NB4 (cell line): ENCODE data around the gene NKX2-4.

Source experiments
- DNase-seq: peaks from one replicate; pipeline ENCODE4 v3.0.0; 2010; ENCODE audit warnings: low read depth
- H3K4me3 ChIP-seq: one replicate; pipeline ENCODE4 v1.5.1; 2011; ENCODE audit warnings: mild to moderate bottlenecking, low read depth, low read length, moderate library complexity
- CTCF ChIP-seq: IDR thresholded peaks from one replicate; pipeline ENCODE4 v1.5.1; 2012; ENCODE audit warnings: low read depth, low read length
- MAX ChIP-seq: IDR thresholded peaks from 2 replicates; pipeline ENCODE4 v1.6.1; 2011; ENCODE audit warnings: low read depth, low read length
- MYC ChIP-seq: IDR thresholded peaks from 2 replicates; pipeline ENCODE4 v1.6.1; 2011; ENCODE audit warnings: low read depth, low read length
- POLR2A ChIP-seq: IDR thresholded peaks from 2 replicates; pipeline ENCODE4 v1.6.1; 2011; ENCODE audit warnings: mild to moderate bottlenecking; ENCODE audit not compliant: insufficient read length; ENCODE audit errors: extremely low read depth

NKX2-4 gene

GRCh38 chr20:21397341-21398108 lies at the start of gene NKX2-4:
TSS of gene NKX2-4 (minus strand) at chr20:21397526. CDS start at chr20:21397399, 127 bp downstream.
- no peak within 1 kb of the TSS for H3K4me3 ChIP-seq
- TF ChIP-seq POLR2A (no peak), CTCF (no peak), MAX (no peak), MYC (no peak)
- no peak for DNase-seq

- TF ChIP-seq POLR2A: no peak
- no peak for TF ChIP-seq CTCF
- TF ChIP-seq MYC: no peak
- no peak for TF ChIP-seq MAX
- DNase-seq: no peak
- H3K4me3 ChIP-seq: no peak overlapping the region
Measured at GRCh38 chr20:21437816-21438215, 40.5 kb upstream of the NKX2-4 start.

GRCh38 chr20:21437248-21437647 lies 39.9 kb upstream of the NKX2-4 start:
- TF ChIP-seq MYC (no peak), POLR2A (no peak), CTCF (no peak), MAX (no peak)
- no peak for DNase-seq
- no peak overlapping the region for H3K4me3 ChIP-seq

GRCh38 chr20:21436205-21436604 lies 38.9 kb upstream of the NKX2-4 start:
- no peak for TF ChIP-seq MYC
- DNase-seq: no peak
- H3K4me3 ChIP-seq: no peak overlapping the region

- TF ChIP-seq CTCF (no peak), MYC (no peak), POLR2A (no peak)
- DNase-seq: no peak
- no peak overlapping the region for H3K4me3 ChIP-seq
Measured at GRCh38 chr20:21435576-21435975, 38.2 kb upstream of the NKX2-4 start.

GRCh38 chr20:21433329-21433890 lies 36.1 kb upstream of the NKX2-4 start:
- TF ChIP-seq POLR2A (no peak), MAX (no peak), CTCF (no peak)

More at GRCh38 chr20:21433329-21433890, 36.1 kb upstream of the NKX2-4 start:
- no peak overlapping the region for H3K4me3 ChIP-seq
- no peak for DNase-seq
